GM12891 (cell line): ENCODE results near the gene PI16.

ENCODE experiments used
- POLR2A ChIP-seq: IDR thresholded peaks from 2 replicates; pipeline ENCODE4 v1.6.1; 2011; ENCODE audit warnings: low read depth, low read length, control low read depth
- POLR2AphosphoS5 ChIP-seq: IDR thresholded peaks from 2 replicates; pipeline ENCODE4 v1.6.1; 2011; ENCODE audit warnings: low read depth, low read length, control low read depth
- SPI1 ChIP-seq: IDR thresholded peaks from 2 replicates; pipeline ENCODE4 v1.6.1; 2011; ENCODE audit warnings: low read depth, low read length, control low read depth

DNA sequence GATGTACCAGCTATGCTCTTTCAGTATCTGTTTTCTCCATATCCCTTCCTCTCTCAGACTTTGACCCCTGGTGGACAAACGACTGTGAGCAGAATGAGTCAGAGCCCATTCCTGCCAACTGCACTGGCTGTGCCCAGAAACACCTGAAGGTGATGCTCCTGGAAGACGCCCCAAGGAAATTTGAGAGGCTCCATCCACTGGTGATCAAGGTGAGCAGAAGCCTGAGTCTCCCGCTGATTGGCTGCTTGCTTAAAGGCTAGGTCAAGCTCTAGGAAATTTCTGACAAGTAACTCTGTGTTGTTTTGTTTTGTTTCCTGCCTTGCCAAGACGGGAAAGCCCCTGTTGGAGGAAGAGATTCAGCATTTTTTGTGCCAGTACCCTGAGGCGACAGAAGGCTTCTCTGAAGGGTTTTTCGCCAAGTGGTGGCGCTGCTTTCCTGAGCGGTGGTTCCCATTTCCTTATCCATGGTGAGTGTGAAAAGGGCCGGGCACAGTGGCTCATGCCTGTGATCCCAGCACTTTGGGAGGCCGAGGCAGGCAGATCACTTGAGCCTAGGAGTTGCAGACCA is 40.2 kb upstream of the PI16 start:
- TF ChIP-seq POLR2A (no peak), POLR2AphosphoS5 (no peak), SPI1 (no peak)
